ENCODE results near the gene EN2. TPM values are rescaled to one million over a fixed set of nuclear protein-coding genes. Genes with fewer than 3 reads are reported as not detected.

The EN2 gene
- total RNA-seq, 1 donor from 2014 or later, result not detected

DNA sequence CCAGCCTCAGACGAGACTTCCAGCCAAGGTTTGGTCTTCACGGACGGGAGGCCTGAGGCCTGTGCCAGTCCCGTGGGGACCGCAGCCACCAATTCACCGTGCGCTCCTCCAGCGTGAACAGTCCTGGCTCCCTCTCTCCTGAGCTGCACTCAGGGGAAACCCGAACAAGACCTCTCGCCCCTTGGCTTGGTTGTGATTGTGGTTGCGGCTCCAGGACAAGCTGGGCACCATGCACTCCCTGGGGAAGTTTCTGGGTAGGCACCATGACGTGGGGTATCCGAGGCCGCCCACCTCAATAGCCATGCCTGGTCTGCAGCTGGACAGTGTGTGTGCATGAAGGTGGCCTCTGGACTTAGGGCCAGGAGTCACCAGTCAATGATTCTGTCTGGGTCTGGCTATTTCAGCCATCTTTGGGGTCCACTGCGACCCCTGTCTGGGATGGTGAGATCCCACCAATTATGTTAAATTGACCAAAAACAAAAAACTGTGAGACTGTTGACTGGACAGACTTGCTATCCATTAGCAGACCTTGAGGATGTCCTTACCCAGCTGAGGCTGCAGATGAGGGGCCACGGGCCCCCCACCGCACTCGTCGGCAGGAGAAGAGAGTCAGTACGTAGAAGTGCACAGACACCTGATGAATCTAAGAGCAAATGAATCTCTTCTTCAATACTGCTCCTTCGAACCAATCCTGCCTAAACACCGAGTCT, 33.5 kb upstream of the EN2 start:
- Mint-ChIP-seq H3K36me3 (no peaks in the 10 kb centered on the region), H3K27me3 (ENCODE audit: low read depth) (peaks cover 79% of the 10 kb centered on the region), H3K27ac (no peak overlapping the region), H3K9me3 (no peaks in the 10 kb centered on the region), H3K4me3 (no peak overlapping the region), H3K4me1 (no peaks in the 10 kb centered on the region)
- TF ChIP-seq, protein P1, sequence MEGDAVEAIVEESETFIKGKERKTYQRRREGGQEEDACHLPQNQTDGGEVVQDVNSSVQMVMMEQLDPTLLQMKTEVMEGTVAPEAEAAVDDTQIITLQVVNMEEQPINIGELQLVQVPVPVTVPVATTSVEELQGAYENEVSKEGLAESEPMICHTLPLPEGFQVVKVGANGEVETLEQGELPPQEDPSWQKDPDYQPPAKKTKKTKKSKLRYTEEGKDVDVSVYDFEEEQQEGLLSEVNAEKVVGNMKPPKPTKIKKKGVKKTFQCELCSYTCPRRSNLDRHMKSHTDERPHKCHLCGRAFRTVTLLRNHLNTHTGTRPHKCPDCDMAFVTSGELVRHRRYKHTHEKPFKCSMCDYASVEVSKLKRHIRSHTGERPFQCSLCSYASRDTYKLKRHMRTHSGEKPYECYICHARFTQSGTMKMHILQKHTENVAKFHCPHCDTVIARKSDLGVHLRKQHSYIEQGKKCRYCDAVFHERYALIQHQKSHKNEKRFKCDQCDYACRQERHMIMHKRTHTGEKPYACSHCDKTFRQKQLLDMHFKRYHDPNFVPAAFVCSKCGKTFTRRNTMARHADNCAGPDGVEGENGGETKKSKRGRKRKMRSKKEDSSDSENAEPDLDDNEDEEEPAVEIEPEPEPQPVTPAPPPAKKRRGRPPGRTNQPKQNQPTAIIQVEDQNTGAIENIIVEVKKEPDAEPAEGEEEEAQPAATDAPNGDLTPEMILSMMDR (IDR thresholded peaks at IDR 0.05; ENCODE audit: unreplicated experiment), result no peak
- DNase-seq (ENCODE audit: low spot score in 2 of 2, unreplicated experiment in 2 of 2), result no peak

DNA sequence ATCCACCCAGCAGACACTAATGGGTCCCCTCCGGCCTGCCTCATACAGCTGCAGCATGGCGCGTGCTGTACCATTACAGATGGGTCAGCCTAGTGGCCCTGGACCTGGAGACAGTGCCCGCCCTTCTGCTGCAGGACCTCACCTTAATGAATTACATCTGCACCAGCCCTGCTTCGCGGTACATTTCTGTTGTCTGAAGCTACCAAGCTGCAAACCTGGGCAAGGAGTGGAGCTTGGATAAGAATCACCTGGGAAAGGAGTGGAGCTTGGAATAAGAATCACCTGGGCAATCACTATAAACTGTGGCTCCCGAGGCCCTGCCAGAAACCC, 33.0 kb upstream of the EN2 start:
- H3K27me3 Mint-ChIP-seq (ENCODE audit: low read depth), result peaks cover 80% of the 10 kb centered on the region
- H3K27ac Mint-ChIP-seq, result no peak overlapping the region
- H3K36me3 Mint-ChIP-seq, result no peaks in the 10 kb centered on the region
- no peak overlapping the region for H3K4me3 Mint-ChIP-seq
- no peaks in the 10 kb centered on the region for H3K9me3 Mint-ChIP-seq
- DNase-seq (ENCODE audit: low spot score in 2 of 2, unreplicated experiment in 2 of 2), result no peak
- TF ChIP-seq, protein P1 (IDR thresholded peaks at IDR 0.05; ENCODE audit: unreplicated experiment), result no peak
- no peaks in the 10 kb centered on the region for H3K4me1 Mint-ChIP-seq

DNA sequence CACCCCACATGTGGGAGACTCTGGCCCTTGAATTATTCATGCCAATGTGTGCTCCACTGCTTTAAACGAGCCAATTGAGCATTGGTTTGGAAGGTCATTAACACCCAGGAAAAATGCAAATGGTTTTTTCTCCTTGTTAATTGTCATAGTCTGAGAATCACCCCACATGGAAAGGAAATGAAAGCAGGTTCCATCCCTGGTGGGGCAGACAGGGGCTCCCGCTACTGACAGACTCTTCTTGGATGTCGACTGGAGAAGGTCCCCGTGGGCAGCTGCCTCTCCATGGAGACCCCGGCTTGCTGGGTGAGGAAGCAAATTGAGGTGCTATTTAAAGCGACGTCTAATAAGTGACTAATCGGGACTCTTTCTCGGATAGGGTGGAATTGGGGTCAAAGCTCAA, 32.0 kb upstream of the EN2 start:
- no peaks in the 10 kb centered on the region for H3K4me1 Mint-ChIP-seq
- H3K36me3 Mint-ChIP-seq, result no peaks in the 10 kb centered on the region
- no peaks in the 10 kb centered on the region for H3K9me3 Mint-ChIP-seq
- H3K27me3 Mint-ChIP-seq (ENCODE audit: low read depth), result peaks cover 83% of the 10 kb centered on the region
- no peak overlapping the region for H3K4me3 Mint-ChIP-seq
- TF ChIP-seq, protein P1 (IDR thresholded peaks at IDR 0.05; ENCODE audit: unreplicated experiment), result no peak
- DNase-seq (ENCODE audit: low spot score in 2 of 2, unreplicated experiment in 2 of 2), result no peak
- H3K27ac Mint-ChIP-seq, result no peak overlapping the region

DNA sequence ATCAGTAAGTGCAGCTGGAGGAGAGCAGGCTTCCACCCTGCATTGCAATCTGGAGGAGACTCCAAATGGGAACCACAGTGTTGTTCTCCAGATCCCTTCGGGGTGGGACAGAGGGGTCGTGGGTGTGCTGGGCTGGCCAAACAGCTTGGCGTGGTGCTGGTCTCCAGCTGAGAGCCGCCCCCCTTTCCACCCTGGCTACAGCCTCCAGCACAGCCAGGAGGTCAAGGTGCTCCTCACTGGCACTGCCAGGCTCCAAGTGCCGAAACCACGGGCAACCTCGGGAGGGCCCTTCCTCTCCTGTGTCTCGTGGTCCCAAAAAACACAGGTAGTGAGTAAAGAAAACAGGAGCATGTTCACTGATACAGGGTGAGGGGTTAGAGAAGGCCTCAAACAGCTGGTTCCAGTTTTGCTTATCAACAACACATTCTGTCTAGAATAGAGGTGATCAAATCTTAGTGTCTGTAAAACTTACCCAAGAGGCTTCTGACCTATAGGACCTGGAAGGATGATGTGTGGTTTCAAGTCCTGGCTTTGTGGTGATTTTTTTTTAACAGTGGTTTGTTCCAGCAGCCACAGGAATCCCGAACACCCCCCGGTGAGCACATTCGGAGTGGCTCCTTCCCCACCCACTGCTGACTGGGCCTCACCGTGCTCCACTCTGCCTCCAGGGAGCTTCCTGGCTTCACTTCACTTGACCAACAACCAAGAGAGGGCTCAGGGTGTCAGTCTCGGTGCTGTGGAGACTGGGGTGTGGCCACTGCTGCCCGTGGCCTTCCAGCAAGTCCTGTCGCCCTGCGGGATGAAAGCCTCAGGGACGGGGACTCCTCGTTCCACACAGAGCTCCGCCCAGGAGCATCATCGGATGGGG, 31.2 kb upstream of the EN2 start:
- Mint-ChIP-seq H3K9me3 (no peaks in the 10 kb centered on the region), H3K36me3 (no peaks in the 10 kb centered on the region), H3K27ac (no peak overlapping the region), H3K4me1 (no peaks in the 10 kb centered on the region), H3K27me3 (ENCODE audit: low read depth) (peaks cover 83% of the 10 kb centered on the region), H3K4me3 (no peak overlapping the region)
- no peak for DNase-seq (ENCODE audit: low spot score in 2 of 2, unreplicated experiment in 2 of 2)
- TF ChIP-seq, protein P1 (IDR thresholded peaks at IDR 0.05; ENCODE audit: unreplicated experiment), result no peak

DNA sequence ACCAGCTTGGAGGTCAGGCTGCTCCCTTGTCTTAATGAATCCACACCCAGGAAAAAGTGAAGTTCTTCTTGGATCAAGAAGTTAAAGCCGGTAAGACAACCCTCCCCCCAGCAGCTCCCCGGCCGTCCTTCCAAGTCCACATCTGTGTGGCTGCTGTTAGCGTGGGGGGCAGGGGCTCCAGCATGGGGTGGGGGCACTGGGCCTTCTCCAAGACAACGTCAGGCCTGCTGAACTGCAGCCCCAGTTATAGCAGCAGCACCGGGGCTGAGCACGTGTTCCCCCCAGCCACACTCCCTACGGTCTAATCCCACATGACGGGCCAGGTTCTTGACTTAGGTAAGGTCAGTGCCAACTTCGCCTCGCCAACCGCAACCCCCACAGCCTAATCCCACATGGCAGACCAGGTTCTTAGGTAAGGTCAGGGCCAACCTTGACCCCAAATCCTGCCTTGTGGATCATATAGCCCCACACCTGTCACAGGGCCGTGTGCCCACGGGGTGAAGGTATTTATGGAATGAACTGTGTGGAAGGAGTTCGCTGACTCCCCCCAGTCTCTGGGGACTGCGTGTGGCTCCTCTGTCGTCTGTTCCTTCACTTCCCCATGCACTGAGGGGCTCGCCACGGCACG, 30.4 kb upstream of the EN2 start:
- peaks cover 84% of the 10 kb centered on the region for H3K27me3 Mint-ChIP-seq (ENCODE audit: low read depth)

More for the DNA sequence above, 30.4 kb upstream of the EN2 start:
- Mint-ChIP-seq H3K27ac (no peak overlapping the region), H3K4me1 (no peaks in the 10 kb centered on the region), H3K36me3 (no peaks in the 10 kb centered on the region), H3K4me3 (no peak overlapping the region), H3K9me3 (no peaks in the 10 kb centered on the region)
- no peak for DNase-seq (ENCODE audit: low spot score in 2 of 2, unreplicated experiment in 2 of 2)
- TF ChIP-seq, protein P1 (IDR thresholded peaks at IDR 0.05; ENCODE audit: unreplicated experiment), result no peak

Measured in mesothelial cell of epicardium (in vitro differentiated cells).